ENCODE data around the gene NKAPL.

- TF ChIP-seq POLR2A (IDR thresholded peaks at IDR 0.05) (peak; percentile 35 to 45), CTCF (IDR thresholded peaks at IDR 0.05) (no peak)
Measured at GRCh38 chr6:28266962-28267694, 8.0 kb downstream of the NKAPL start, which contains the start of gene ZSCAN26.
